ENCODE data around the gene NFIX.

- peak in 1 of 6 experiments; percentile 39 for TF ChIP-seq CTCF (IDR thresholded peaks at IDR 0.05)
- TF ChIP-seq POLR2A (IDR thresholded peaks at IDR 0.05) = no peak
Measured at GRCh38 chr19:13094106-13094504, 98.8 kb downstream of the NFIX start.

Measured in adrenal gland (tissue), 5 donors.